KG1 (cell line): ENCODE data around the gene PCDHGC3.

Experiments
- DNase-seq: peaks from one replicate; lab custom pipeline; 2025; lab: John Stamatoyannopoulos, UW

Gene PCDHGC3

GRCh38 chr5:141523991-141524390, 48.2 kb downstream of the PCDHGC3 start:
- DNase-seq = no peak

- no peak for DNase-seq
Observed at GRCh38 chr5:141524604-141525597, 49.1 kb downstream of the PCDHGC3 start.

GRCh38 chr5:141525653-141526052, 49.9 kb downstream of the PCDHGC3 start:
- DNase-seq = no peak

- no peak for DNase-seq
Observed at GRCh38 chr5:141527426-141527825, 51.7 kb downstream of the PCDHGC3 start.
